ENCODE measurements around the gene DAPK2.

The DAPK2 gene

GRCh38 chr15:63864186-63864585 lies 182.1 kb downstream of the DAPK2 start:
- no peak for DNase-seq (ENCODE audit: low spot score)

GRCh38 chr15:63861946-63862517 lies 184.3 kb downstream of the DAPK2 start:
- DNase-seq (ENCODE audit: low spot score) = no peak

- DNase-seq (ENCODE audit: low spot score) = no peak
Measured at GRCh38 chr15:63860555-63860954, 185.7 kb downstream of the DAPK2 start.

- DNase-seq (ENCODE audit: low spot score) = no peak
Measured at GRCh38 chr15:63860155-63860554, 186.1 kb downstream of the DAPK2 start.

- DNase-seq (ENCODE audit: low spot score) = no peak
Measured at GRCh38 chr15:63858881-63859280, 187.4 kb downstream of the DAPK2 start.

- no peak for DNase-seq (ENCODE audit: low spot score)
Measured at GRCh38 chr15:63858448-63858847, 187.8 kb downstream of the DAPK2 start.

- DNase-seq (ENCODE audit: low spot score) = no peak
Measured at GRCh38 chr15:63857461-63857856, 188.8 kb downstream of the DAPK2 start.
